Mononuclear cell (primary cell): ENCODE results near the gene HSDL1. TPM values are rescaled to one million over a fixed set of nuclear protein-coding genes. Genes with fewer than 3 reads are reported as not detected.

Source experiments
- H3K27me3 ChIP-seq: 2 replicates; pipeline ENCODE4 v1.6.0; 2011; ENCODE audit warnings: low read length, control low read depth; ENCODE audit not compliant: insufficient read depth
- H3K4me1 ChIP-seq: 2 replicates; pipeline ENCODE4 v1.5.1; 2011; ENCODE audit warnings: mild to moderate bottlenecking, low read length, control low read depth; ENCODE audit not compliant: insufficient read depth
- H3K4me3 ChIP-seq: 2 replicates; pipeline ENCODE4 v1.5.1; 2011; ENCODE audit warnings: mild to moderate bottlenecking, low read length, moderate library complexity
- H3K9me3 ChIP-seq: 2 replicates; pipeline ENCODE4 v1.5.1; 2011; ENCODE audit warnings: low read depth, mild to moderate bottlenecking, control low read depth, low read length
- total RNA-seq: library from RNA; depleted of rRNA; stranded (reverse); fragments of >200 nt; gene quantifications from one replicate; pipeline ENCODE4 v1.2.3, GENCODE V29; 2012

HSDL1 gene
- total RNA-seq, 1 donor = 12.0 TPM

DNA sequence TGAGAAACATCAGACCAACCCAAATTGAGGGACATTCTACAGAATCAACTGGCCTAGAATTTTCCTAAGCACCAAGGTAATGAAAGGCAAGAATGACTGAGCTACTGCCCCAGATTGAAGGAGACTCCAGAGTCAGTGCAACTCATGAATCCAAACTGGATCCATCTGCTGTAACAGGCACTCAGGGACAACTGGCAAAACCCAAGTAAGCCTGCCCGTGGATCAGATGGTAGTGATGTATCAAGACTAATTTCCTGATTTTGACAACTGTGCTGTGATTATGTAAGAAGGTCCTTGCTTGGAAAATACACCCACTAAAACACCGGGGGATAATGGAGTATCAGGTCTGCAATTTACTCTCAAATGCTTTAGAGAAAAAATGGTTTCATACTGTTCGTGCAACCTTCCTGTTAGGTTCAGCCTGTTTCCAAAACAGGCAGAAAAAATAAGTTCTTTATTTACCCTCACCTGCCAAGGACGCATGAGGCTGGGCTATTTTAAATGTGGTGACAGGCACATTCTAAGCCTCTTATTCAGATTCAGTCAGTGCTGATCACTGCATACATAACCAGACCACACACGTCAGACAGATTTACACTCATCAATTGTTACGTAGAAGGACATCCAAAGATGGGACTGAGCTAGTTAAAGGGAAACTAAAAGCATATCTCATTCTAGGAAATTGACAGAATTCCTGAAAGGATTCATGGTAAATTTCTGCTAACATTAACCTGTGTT is 35.2 kb downstream of the HSDL1 start:
- Histone ChIP-seq H3K27me3 (no peaks in the 10 kb centered on the region), H3K4me3 (no peak overlapping the region), H3K9me3 (no peaks in the 10 kb centered on the region), H3K4me1 (peaks cover 23% of the 10 kb centered on the region)

DNA sequence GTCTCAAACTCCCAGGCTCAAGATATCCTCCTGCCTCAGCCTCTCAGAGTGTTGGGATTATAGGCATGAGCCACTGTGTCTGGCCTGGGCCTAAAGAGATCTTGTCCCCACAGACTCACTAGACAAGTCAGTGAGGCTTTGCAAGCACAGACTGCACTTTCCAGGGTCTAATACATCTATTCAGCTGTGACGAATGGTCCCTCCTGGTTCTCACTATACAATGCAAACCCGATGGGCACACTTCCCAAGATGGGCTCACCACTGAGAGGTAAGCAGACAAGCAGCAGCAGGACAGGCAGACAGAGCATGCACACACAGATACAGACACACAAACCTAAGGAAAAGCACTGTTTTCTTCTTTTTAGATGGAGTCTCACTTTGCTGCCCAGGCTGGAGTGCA is 37.1 kb downstream of the HSDL1 start:
- H3K27me3 ChIP-seq = no peaks in the 10 kb centered on the region
- no peaks in the 10 kb centered on the region for H3K9me3 ChIP-seq
- H3K4me3 ChIP-seq = no peak overlapping the region

DNA sequence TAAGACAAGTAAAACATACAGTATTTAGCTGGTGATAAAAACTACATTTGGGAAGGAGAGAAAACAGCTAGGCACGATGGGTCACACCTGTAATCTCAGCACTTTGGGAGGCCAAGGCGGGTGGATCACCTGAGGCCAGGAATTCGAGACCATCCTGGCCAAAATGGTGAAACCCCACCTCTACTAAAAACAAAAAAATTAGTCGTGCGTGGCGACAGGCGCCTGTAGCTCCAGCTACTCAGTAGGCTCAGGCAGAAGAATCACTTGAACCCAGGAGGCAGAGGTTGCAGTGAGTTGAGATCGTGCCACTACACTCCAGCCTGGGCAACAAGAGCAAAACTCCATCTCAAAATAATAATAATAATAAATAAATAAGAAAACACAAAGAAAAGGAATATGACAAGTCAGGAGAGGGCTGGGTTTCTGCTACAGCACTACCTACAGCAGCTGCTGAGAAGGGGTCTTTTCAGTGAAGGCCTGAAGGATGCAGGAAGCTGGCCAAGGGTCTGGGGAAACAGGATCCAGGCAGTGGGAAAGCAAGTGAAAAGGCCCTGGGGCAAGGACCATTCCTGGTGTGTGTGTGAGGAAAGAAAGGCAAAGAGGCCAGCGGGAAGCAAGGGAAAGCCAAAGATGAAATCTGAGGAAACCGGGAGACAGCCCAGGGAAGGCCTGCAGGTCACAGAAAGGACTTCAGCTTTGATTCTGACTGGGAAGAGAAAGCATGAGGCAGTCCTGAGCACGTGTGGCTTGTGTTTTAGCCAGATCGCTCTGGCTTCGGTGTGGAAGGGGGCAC is 38.8 kb downstream of the HSDL1 start:
- no peak overlapping the region for H3K4me3 ChIP-seq
- no peaks in the 10 kb centered on the region for H3K9me3 ChIP-seq
- H3K4me1 ChIP-seq = peaks cover 21% of the 10 kb centered on the region
- H3K27me3 ChIP-seq = no peaks in the 10 kb centered on the region

More for the DNA sequence above, 37.1 kb downstream of the HSDL1 start:
- peaks cover 11% of the 10 kb centered on the region for H3K4me1 ChIP-seq

DNA sequence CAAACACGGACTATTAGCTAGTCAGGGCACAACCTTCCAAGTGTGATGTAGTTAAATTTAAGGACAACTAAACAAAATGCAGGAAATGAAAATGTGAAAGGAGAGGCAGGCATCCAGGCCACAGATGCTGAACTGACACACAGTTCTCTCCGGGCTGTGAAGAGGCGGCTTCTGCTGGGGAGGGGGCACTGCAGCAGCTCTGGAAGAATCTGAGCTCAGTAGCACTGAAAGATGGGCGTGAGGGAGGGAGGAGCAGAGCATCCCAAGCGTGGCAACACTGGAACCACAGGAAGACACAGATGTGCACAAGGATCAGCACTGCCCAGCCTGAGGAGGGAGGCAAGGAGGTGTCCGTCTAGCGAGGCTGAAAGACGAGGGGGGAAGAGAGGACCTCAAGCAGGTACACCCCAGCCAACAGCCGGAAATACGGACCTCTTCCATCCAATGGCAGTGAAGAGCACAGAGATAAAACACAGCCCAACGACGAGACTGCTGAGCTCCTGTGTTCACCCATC is 39.6 kb downstream of the HSDL1 start:
- Histone ChIP-seq H3K9me3 (no peaks in the 10 kb centered on the region), H3K4me3 (no peak overlapping the region), H3K27me3 (no peaks in the 10 kb centered on the region), H3K4me1 (peaks cover 26% of the 10 kb centered on the region)

DNA sequence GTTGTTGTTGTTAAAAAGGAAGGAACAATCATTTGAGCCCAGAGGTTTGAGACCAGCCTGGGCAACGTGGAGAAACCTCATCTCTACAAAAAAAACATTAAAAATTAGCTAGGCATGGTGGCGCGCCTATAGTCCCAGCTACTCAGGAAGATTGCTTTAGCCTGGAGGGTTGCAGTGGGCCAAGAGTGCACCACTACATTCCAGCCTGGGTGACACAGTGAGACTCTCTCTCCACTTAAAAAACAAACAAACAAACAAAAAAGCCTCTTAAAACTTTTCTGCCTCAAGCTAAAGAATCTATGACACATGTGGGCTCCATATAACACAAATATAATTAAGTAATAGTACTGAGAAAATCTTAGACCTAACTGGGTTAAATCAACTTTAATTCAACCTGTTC is 40.7 kb downstream of the HSDL1 start:
- Histone ChIP-seq H3K9me3 (no peaks in the 10 kb centered on the region), H3K4me3 (no peak overlapping the region), H3K4me1 (peaks cover 28% of the 10 kb centered on the region), H3K27me3 (no peaks in the 10 kb centered on the region)

DNA sequence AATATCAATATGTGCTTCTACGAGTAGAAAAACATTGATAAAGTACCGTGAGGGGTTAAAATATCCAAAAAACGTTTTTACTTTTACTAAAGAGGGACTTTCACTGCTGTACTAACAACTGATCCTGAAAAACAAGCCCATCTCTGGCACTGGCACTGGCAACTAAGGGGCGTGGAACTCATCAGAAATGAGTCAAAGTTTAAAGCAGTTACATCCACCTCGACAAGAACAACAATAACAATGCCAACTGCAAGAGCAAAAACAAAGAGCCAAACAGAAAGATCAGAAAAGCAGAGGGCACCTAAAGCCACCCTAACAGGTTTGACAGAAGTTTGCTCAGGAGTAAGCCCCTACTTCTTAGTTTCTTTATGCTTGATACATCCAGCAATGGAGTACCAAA is 41.3 kb downstream of the HSDL1 start:
- Histone ChIP-seq H3K9me3 (no peaks in the 10 kb centered on the region), H3K4me1 (peaks cover 33% of the 10 kb centered on the region), H3K27me3 (no peaks in the 10 kb centered on the region), H3K4me3 (no peak overlapping the region)

DNA sequence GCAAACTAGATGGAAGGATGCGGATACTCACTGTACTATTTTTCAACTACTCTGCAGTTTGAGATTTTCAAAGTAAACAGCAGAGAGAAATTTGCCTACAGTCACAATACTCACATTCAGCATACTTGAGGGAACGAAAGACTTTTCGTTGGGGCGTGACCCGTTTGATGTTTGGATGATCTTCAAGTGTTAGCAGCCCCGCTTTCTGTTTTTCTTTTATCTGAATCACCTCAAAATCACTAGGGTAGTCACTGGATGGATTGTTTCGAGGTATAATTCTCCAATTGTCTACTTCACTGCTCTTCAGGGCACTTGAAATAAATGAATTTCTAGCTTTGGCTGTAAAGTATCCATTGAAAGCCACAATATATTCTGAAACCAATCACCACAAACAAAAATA is 46.0 kb downstream of the HSDL1 start:
- no peak overlapping the region for H3K4me3 ChIP-seq
- no peaks in the 10 kb centered on the region for H3K27me3 ChIP-seq
- peaks cover 33% of the 10 kb centered on the region for H3K4me1 ChIP-seq
- H3K9me3 ChIP-seq = no peaks in the 10 kb centered on the region

DNA sequence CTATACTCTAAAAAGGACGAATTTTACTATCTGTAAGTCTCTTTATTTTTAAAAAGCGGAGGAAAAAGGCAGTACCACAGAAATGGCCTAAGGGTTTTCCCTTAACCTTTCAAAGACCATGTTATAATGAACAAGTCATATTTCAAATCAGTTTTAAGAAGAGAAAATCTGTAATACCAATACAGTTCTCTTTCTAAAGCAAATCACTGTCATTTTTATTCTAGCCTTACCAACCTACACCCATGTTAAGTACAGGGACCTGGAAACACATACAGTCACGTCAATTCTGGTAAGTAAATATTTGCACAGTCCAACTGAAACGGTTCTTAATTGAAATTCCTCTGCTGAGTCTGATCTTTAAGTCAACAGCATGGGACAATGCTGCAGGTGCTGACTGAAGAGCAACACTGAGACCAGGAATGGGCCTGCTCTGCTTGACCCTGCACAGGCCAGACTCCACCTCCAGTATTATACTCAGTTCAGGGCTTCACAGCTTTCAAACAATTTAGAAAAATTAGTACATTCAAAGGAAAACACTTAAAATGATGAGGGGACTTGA is 48.5 kb downstream of the HSDL1 start:
- Histone ChIP-seq H3K27me3 (no peaks in the 10 kb centered on the region), H3K4me1 (peaks cover 26% of the 10 kb centered on the region), H3K4me3 (no peak overlapping the region), H3K9me3 (no peaks in the 10 kb centered on the region)

DNA sequence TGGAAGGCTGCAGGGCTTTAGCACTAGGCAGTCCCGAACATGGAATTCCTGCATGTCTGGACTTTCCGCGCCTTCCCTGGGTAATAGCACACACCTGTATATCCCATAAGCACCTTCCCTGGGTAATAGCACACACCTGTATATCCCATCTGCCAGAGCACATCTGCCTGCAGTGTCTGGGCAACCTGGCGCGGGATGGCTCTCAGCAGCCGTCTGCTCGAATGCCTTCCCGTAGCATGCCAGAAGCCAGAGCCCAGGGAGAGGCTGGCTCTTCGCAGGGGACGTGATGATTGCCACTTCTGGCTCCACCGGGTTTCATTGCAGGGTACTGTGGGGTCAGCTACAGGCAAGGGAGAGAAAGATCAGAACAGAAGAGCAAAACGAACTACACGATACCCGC is 49.5 kb downstream of the HSDL1 start:
- no peaks in the 10 kb centered on the region for H3K9me3 ChIP-seq
- no peak overlapping the region for H3K4me3 ChIP-seq
- peaks cover 16% of the 10 kb centered on the region for H3K4me1 ChIP-seq
- H3K27me3 ChIP-seq = no peaks in the 10 kb centered on the region

DNA sequence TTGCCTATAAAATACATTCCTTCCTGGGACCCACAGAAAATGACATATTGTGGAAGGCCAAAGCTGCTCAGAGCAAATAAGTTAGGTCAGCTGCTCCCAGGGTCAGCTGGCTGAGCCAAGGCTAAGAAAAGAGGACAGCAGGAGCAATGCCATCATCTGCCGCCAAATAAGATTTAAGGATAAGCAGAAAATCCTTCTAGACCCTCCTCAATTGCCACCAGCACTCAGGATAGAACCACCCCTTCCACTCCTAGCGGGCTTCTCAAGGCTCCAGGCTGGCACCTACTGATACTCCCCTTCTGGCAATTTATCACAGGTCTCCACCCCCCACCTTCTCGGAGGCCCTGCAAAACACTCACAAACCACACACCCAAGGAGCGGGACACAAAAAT is 51.1 kb downstream of the HSDL1 start:
- H3K27me3 ChIP-seq = no peaks in the 10 kb centered on the region
- no peak overlapping the region for H3K4me3 ChIP-seq
- peaks cover 11% of the 10 kb centered on the region for H3K4me1 ChIP-seq
- H3K9me3 ChIP-seq = no peaks in the 10 kb centered on the region

DNA sequence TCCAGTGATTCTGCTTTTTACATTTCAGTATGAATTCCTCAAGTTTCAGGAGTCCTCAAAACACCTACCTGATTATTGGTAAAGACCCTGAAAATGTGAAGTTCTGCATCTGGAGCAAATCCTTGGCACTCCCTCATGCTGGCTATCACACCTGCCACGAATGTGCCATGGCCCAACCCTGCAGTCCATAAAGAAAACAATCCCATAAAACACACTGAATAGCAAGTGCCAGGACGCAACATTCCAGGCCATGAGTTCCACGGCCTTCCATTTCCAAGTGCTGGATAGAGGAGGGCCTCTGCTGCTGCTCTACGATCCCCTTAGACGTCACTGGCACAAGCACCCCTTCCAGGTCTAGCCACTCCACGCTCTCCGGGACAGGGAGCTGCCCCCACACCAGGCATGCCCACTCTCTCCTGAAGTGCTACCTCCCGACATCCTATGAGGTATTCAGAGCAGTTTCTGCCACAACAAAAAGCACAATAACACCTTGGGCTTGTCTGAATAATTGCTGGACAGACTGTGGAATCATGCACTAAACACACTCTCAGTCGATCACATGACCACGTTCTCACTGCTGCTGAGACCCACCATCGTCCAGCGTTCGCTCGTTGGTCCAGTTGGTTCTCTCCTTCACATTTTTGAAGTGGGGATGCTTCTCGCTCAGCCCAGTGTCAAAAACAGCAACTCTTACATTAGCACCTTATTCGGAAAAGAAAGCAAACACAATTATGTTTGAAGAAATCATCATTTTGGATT is 51.7 kb downstream of the HSDL1 start:
- H3K9me3 ChIP-seq = no peaks in the 10 kb centered on the region
- peaks cover 16% of the 10 kb centered on the region for H3K4me1 ChIP-seq
- H3K27me3 ChIP-seq = no peaks in the 10 kb centered on the region
- no peak overlapping the region for H3K4me3 ChIP-seq

DNA sequence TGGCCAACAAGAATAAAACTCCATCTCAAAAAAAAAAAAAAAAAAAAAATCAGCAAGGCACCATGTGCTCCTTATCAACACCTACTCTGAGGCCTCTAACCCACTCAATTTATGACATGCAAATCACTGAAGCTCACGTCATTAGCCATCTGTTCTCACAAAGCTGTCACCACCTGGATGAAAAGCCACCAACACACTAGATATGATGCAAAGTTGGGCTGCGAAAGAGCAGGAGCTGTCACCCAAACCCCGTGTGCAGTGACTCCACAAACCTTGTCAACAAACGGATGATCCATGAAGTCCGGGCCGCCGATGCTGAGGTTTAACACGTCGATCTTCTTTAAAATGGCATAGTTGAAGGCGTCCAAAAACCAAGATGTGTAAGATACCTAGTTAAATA is 53.5 kb downstream of the HSDL1 start:
- Histone ChIP-seq H3K4me3 (no peak overlapping the region), H3K27me3 (no peaks in the 10 kb centered on the region), H3K4me1 (peaks cover 34% of the 10 kb centered on the region), H3K9me3 (no peaks in the 10 kb centered on the region)

DNA sequence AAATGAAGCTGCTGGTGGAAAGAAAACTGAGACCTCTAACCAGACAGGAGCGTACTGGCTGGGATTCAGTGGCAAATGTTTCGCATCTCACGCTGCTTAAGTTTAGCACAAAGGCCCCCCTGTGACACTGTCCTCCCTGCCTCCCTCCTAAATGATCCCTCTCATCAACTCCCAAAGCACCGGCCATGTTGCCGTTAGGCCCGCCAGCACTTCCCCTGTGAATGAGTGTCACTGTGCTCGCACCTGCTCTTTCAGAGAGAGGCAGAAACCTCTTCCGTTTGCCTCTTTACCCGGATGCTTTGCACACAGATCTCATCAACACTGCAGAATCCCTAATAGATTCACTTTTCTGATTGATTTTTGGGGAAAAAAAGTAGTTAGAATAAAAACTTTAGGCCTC is 54.8 kb downstream of the HSDL1 start:
- Histone ChIP-seq H3K4me3 (no peak overlapping the region), H3K9me3 (no peaks in the 10 kb centered on the region), H3K27me3 (no peaks in the 10 kb centered on the region), H3K4me1 (peaks cover 43% of the 10 kb centered on the region)

DNA sequence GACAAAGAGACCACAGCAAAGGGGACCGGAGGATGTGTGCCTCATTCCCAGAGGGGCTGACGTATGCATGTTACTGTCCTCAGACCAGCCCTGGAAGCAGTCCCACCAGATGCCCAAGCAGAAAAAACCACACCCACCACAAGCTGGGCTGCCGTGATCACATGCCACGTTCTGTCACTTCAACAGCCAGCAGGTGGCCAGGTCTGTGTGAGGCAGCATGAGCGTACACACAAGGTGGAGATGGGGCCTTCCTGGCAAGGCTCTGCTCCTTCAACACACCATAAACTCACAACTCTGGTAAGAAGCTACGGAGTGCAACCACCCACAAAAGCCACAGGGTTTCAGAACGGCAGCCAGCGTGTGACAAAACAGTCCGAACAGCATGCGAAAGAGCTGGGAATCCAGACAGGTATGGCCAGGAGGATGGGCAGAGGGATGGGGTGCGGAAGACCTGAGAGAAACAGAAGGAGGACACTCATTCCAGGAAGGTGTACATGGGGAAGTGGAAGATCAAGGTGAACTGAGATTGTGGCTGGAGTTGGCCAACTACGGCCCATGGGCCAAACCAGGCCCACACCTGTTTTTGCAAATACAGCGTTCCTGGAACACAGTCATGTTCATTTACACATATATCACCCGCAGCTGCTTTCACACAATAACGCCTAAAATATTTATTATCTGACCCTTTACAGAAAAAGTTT is 56.1 kb downstream of the HSDL1 start:
- peaks cover 50% of the 10 kb centered on the region for H3K4me1 ChIP-seq

More for the DNA sequence above, 56.1 kb downstream of the HSDL1 start:
- H3K27me3 ChIP-seq = no peaks in the 10 kb centered on the region
- no peaks in the 10 kb centered on the region for H3K9me3 ChIP-seq
- no peak overlapping the region for H3K4me3 ChIP-seq
